ENCODE measurements around the gene SHC2.
"Not testable (repeated sequence)": the region's sequence is repeated elsewhere in the genome, so short reads cannot be mapped to it uniquely, and the experiment has no call there.

The SHC2 gene

GRCh38 chr19:426725-427445, 33.9 kb downstream of the SHC2 start:
- DNase-seq (ENCODE audit: low read depth in 2 of 2): no peak

- no peak for DNase-seq (ENCODE audit: low read depth in 2 of 2)
Observed at GRCh38 chr19:425056-425455, 35.8 kb downstream of the SHC2 start.

- DNase-seq (ENCODE audit: low read depth in 2 of 2): no peak
Observed at GRCh38 chr19:424546-424945, 36.3 kb downstream of the SHC2 start.

GRCh38 chr19:423691-424466, 37.0 kb downstream of the SHC2 start:
- no peak for DNase-seq (ENCODE audit: low read depth in 2 of 2)

- not testable (repeated sequence) for DNase-seq (ENCODE audit: low read depth in 2 of 2)
Observed at GRCh38 chr19:422917-423226, 38.0 kb downstream of the SHC2 start.

- DNase-seq (ENCODE audit: low read depth in 2 of 2): no peak
Observed at GRCh38 chr19:422213-422916, 38.5 kb downstream of the SHC2 start.

GRCh38 chr19:419721-420515, 40.9 kb downstream of the SHC2 start:
- no peak for DNase-seq (ENCODE audit: low read depth in 2 of 2)

- DNase-seq (ENCODE audit: low read depth in 2 of 2): no peak
Observed at GRCh38 chr19:418761-419671, 41.8 kb downstream of the SHC2 start.

GRCh38 chr19:416416-416815, 44.4 kb downstream of the SHC2 start:
- DNase-seq (ENCODE audit: low read depth in 2 of 2): no peak

GRCh38 chr19:415292-415691, 45.5 kb downstream of the SHC2 start:
- DNase-seq (ENCODE audit: low read depth in 2 of 2): no peak

GRCh38 chr19:413756-414420, 46.9 kb downstream of the SHC2 start:
- DNase-seq (ENCODE audit: low read depth in 2 of 2): no peak

- no peak for DNase-seq (ENCODE audit: low read depth in 2 of 2)
Observed at GRCh38 chr19:412356-413355, 48.2 kb downstream of the SHC2 start.

GRCh38 chr19:411723-412355, 49.0 kb downstream of the SHC2 start:
- no peak for DNase-seq (ENCODE audit: low read depth in 2 of 2)

- not testable (repeated sequence) for DNase-seq (ENCODE audit: low read depth in 2 of 2)
Observed at GRCh38 chr19:411121-411722, 49.6 kb downstream of the SHC2 start.

- no peak for DNase-seq (ENCODE audit: low read depth in 2 of 2)
Observed at GRCh38 chr19:410243-410781, 50.5 kb downstream of the SHC2 start.

GRCh38 chr19:409516-410242, 51.2 kb downstream of the SHC2 start:
- DNase-seq (ENCODE audit: low read depth in 2 of 2): no peak

GRCh38 chr19:408902-409515, 51.8 kb downstream of the SHC2 start, which contains the start of gene C2CD4C:
C2CD4C (minus strand) TSS chr19:409147; CDS start chr19:408361, 786 bp downstream.
- DNase-seq (ENCODE audit: low read depth in 2 of 2): peak in 1 of 2 donors; percentile 44

Measured in stimulated activated CD8-positive, alpha-beta memory T cell treated with anti-CD3 and anti-CD28 coated beads, Interleukin-7, amount 100 ng/mL, for 4 hours (primary cell).